SU-DHL-6 (cell line): Measurements from ENCODE around the gene ZNF85.

Experiments used
- H2AFZ ChIP-seq: fragments of 200-600 bp; sonication (generic); 2 replicates; pipeline ENCODE4 v1.6.1; 2014; ENCODE audit warnings: low read depth, mild to moderate bottlenecking, moderate library complexity, mixed read lengths, antibody characterized with exemption, low read length; ENCODE audit not compliant: severe bottlenecking
- H3F3A ChIP-seq: fragments of 200-600 bp; shearing (Covaris generic); 2 replicates; pipeline ENCODE4 v1.6.0; 2016; ENCODE audit warnings: antibody characterized with exemption, mild to moderate bottlenecking; ENCODE audit not compliant: insufficient read depth
- H3K27ac ChIP-seq: fragments of 200-600 bp; sonication (generic); 2 replicates; pipeline ENCODE4 v1.5.1; 2016; ENCODE audit warnings: low read depth, mild to moderate bottlenecking, low read length, moderate library complexity, mixed read lengths
- H3K27me3 ChIP-seq: fragments of 200-600 bp; sonication (generic), shearing (Covaris generic); 2 replicates; pipeline ENCODE4 v1.6.0; 2014; ENCODE audit warnings: mild to moderate bottlenecking, low read length
- H3K36me3 ChIP-seq: fragments of 200-600 bp; sonication (generic); 2 replicates; pipeline ENCODE4 v1.6.1; 2014; ENCODE audit warnings: mild to moderate bottlenecking, low read length, mixed read lengths
- H3K4me2 ChIP-seq: fragments of 300-600, 200-600 bp; shearing (Covaris generic), sonication (generic); 2 replicates; pipeline ENCODE4 v1.6.0; 2014; ENCODE audit warnings: low read length, low read depth, mild to moderate bottlenecking; ENCODE audit not compliant: poor library complexity, severe bottlenecking
- H3K4me3 ChIP-seq: fragments of 200-600 bp; sonication (generic); 2 replicates; pipeline ENCODE4 v1.5.1; 2014; ENCODE audit warnings: antibody characterized with exemption, low read length, mild to moderate bottlenecking, mixed read lengths; ENCODE audit not compliant: insufficient read depth, poor library complexity, severe bottlenecking
- H3K79me2 ChIP-seq: fragments of 200-600 bp; sonication (generic); 2 replicates; pipeline ENCODE4 v1.6.1; 2014; ENCODE audit warnings: mild to moderate bottlenecking, low read length, moderate library complexity; ENCODE audit not compliant: insufficient read depth
- H3K9ac ChIP-seq: fragments of 200-600 bp; sonication (generic); 2 replicates; pipeline ENCODE4 v1.7.0; 2014; ENCODE audit warnings: mild to moderate bottlenecking, low read length
- H3K9me2 ChIP-seq: fragments of 200-600 bp; sonication (generic); replicated peaks from 2 replicates; pipeline ENCODE4 v1.6.1; 2014; ENCODE audit warnings: low read length; ENCODE audit not compliant: insufficient read depth
- H3K9me3 ChIP-seq: fragments of 200-600 bp; sonication (generic); 2 replicates; pipeline ENCODE4 v1.6.1; 2014; ENCODE audit warnings: low read length, mixed read lengths; ENCODE audit not compliant: insufficient read depth
- H4K20me1 ChIP-seq: fragments of 200-600 bp; sonication (generic); 2 replicates; pipeline ENCODE4 v1.6.1; 2014; ENCODE audit warnings: low read depth, mild to moderate bottlenecking, antibody characterized with exemption, low read length, moderate library complexity, mixed read lengths
- EZH2phosphoT487 ChIP-seq: fragments of 200-600 bp; sonication (generic), shearing (Covaris generic); conservative IDR thresholded peaks from 2 replicates; pipeline ENCODE4 v1.6.1; 2018; ENCODE audit warnings: mild to moderate bottlenecking, antibody characterized with exemption, low read length, moderate library complexity, mixed read lengths
- TF ChIP-seq, protein P1 (sequence below): fragments of 200-600 bp; sonication (generic); IDR thresholded peaks from one replicate; pipeline ENCODE4 v1.5.1; 2017; ENCODE audit warnings: antibody characterized with exemption, mild to moderate bottlenecking, low read length, moderate library complexity; ENCODE audit not compliant: insufficient read depth, poor library complexity, severe bottlenecking

ZNF85 gene

DNA sequence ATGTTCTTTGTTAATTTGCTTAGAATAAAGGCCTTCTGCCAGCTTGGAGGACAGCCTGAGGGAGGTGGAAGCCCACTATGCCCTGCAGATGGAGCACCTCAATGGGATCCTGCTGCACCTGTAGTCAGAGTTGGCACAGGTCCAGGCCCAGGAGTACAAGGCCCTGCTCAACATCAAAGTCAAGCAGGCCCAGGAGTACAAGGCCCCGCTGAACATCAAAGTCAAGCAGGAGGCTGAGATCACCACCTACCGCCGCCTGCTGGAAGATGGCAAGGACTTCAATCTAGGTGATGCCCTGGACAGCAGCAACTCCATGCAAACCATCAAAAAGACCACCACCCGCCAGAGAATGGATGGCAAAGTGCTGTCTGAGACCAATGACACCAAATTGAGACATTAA, 41.7 kb downstream of the ZNF85 start:
- no peak overlapping the region for H3K4me3 ChIP-seq
- no peak overlapping the region for H2AFZ ChIP-seq
- 0 out of 2 replicates have a peak, but pooled peaks cover 4% of the 10 kb centered on the region for H3K9me3 ChIP-seq
- no peaks in the 10 kb centered on the region for H3K36me3 ChIP-seq
- H3K79me2 ChIP-seq = no peaks in the 10 kb centered on the region
- H3K27me3 ChIP-seq = no peaks in the 10 kb centered on the region
- no peak overlapping the region for H3K4me2 ChIP-seq
- H3K9ac ChIP-seq = no peak overlapping the region
- no peaks in the 10 kb centered on the region for H3K9me2 ChIP-seq
- no peak overlapping the region for H3K27ac ChIP-seq
- no peaks in the 10 kb centered on the region for H4K20me1 ChIP-seq
- no peaks in the 10 kb centered on the region for H3F3A ChIP-seq
- TF ChIP-seq EZH2phosphoT487 = no peak
- TF ChIP-seq, protein P1, sequence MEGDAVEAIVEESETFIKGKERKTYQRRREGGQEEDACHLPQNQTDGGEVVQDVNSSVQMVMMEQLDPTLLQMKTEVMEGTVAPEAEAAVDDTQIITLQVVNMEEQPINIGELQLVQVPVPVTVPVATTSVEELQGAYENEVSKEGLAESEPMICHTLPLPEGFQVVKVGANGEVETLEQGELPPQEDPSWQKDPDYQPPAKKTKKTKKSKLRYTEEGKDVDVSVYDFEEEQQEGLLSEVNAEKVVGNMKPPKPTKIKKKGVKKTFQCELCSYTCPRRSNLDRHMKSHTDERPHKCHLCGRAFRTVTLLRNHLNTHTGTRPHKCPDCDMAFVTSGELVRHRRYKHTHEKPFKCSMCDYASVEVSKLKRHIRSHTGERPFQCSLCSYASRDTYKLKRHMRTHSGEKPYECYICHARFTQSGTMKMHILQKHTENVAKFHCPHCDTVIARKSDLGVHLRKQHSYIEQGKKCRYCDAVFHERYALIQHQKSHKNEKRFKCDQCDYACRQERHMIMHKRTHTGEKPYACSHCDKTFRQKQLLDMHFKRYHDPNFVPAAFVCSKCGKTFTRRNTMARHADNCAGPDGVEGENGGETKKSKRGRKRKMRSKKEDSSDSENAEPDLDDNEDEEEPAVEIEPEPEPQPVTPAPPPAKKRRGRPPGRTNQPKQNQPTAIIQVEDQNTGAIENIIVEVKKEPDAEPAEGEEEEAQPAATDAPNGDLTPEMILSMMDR = no peak

DNA sequence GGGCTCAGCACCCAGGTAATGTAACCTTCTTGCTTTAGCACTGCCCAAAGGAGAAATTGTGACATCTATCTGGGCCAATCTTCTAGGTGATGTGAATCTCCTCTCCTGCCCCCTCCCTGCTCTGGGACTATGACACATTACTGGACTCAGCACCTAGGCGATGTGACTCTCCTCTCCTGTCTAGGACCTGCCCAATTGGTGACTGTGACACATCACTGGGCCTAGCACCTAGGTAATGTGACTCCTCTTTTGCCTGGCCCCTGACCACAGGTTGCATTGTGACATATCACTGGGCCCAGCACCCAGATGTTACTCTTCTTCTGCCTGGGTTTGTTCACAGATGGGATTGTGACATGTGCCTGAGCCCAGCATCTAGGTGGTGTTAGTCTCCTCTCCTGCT, 45.0 kb downstream of the ZNF85 start:
- Histone ChIP-seq H3F3A (no peaks in the 10 kb centered on the region), H3K9me2 (no peaks in the 10 kb centered on the region), H3K4me3 (no peak overlapping the region), H4K20me1 (no peaks in the 10 kb centered on the region), H2AFZ (no peak overlapping the region), H3K27ac (no peak overlapping the region), H3K36me3 (no peaks in the 10 kb centered on the region), H3K9me3 (0 out of 2 replicates have a peak, but pooled peaks cover 2% of the 10 kb centered on the region), H3K27me3 (no peaks in the 10 kb centered on the region), H3K79me2 (no peaks in the 10 kb centered on the region), H3K4me2 (no peak overlapping the region), H3K9ac (no peak overlapping the region)
- TF ChIP-seq, protein P1 = no peak
- TF ChIP-seq EZH2phosphoT487 = no peak

DNA sequence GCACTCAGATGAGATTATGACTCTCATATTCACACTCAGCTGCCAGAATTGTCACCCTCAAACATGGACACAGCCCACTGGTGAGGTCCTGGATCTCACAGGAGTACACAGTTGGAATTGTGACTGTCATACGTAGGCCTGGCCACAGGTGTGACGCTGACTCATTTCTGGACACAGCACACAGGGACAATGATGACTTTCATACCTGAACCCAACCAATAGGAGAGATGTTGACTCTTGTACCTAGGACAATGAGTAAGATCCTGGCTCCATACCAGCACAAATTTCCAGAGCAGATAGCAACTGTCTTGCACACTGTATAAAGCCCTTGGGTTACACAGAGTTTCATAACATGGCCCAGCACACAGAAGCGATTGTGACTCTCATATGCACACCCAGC, 46.4 kb downstream of the ZNF85 start:
- no peaks in the 10 kb centered on the region for H3K36me3 ChIP-seq
- no peak overlapping the region for H3K9ac ChIP-seq
- no peaks in the 10 kb centered on the region for H3K27me3 ChIP-seq
- H3K9me3 ChIP-seq = no peaks in the 10 kb centered on the region
- H3K9me2 ChIP-seq = no peaks in the 10 kb centered on the region
- H4K20me1 ChIP-seq = no peaks in the 10 kb centered on the region
- H3K4me3 ChIP-seq = no peak overlapping the region
- no peak overlapping the region for H2AFZ ChIP-seq
- TF ChIP-seq, protein P1 = no peak
- no peak for TF ChIP-seq EZH2phosphoT487
- no peak overlapping the region for H3K4me2 ChIP-seq
- no peaks in the 10 kb centered on the region for H3K79me2 ChIP-seq
- H3F3A ChIP-seq = no peaks in the 10 kb centered on the region
- no peak overlapping the region for H3K27ac ChIP-seq
